Measurements from ENCODE around the gene ERG.

DNA sequence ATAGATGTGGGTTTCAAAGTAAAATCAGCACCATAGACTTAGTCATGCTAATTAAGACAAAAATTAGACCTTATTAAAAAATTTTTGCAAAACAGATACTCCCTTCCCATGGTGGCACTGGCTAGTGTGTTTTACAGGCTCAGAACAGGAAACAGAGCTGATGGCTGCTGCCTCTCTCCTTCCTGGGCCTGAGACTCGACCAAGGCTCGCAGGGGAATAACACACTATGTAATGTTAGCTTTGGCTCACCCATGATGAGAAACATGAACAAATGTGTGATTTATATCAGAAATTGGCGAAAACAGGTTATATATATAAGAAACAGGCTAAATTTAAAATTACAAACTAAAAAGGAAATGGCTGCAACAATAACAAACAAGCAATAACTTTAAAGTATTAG lies 50.7 kb downstream of the ERG start:
- TF ChIP-seq CTCF (IDR thresholded peaks at IDR 0.05) (no peak), POLR2A (IDR thresholded peaks at IDR 0.05) (no peak)

Measured in Peyer's patch (tissue), 4 donors.